Left kidney (tissue), 8 donors: ENCODE results near the gene ELANE. TPM values are rescaled to one million over a fixed set of nuclear protein-coding genes. Genes with fewer than 3 reads are reported as not detected.

ENCODE experiments used
- DNase-seq: peaks from one replicate; pipeline ENCODE4 v3.0.0-alpha.2; 2013
- long read RNA-seq, 8 donors: transcript quantifications; one replicate each; lab custom pipeline, GENCODE V29; 2026
- polyA plus RNA-seq: library from polyadenylated mRNA; unstranded; fragments of 120-200 nt; gene quantifications from one replicate; pipeline ENCODE4 v1.2.1, GENCODE V29; 2013; ENCODE audit not compliant: insufficient read length

The ELANE gene
- polyA plus RNA-seq: 0.20 TPM
- long read RNA-seq, donor 1: 0 reads
- long read RNA-seq, donor 2: 0 reads
- long read RNA-seq, donor 3: 0 reads
- long read RNA-seq, donor 4: 0 reads
- long read RNA-seq, donor 5: 0 reads
- long read RNA-seq, donor 6: 0 reads
- long read RNA-seq, donor 7, partial matches to known transcripts: 0 of 1 reads
- long read RNA-seq, donor 7, other reads (novel, unspliced or antisense): 0 of 1 reads
- long read RNA-seq, donor 8: 0 reads

DNA sequence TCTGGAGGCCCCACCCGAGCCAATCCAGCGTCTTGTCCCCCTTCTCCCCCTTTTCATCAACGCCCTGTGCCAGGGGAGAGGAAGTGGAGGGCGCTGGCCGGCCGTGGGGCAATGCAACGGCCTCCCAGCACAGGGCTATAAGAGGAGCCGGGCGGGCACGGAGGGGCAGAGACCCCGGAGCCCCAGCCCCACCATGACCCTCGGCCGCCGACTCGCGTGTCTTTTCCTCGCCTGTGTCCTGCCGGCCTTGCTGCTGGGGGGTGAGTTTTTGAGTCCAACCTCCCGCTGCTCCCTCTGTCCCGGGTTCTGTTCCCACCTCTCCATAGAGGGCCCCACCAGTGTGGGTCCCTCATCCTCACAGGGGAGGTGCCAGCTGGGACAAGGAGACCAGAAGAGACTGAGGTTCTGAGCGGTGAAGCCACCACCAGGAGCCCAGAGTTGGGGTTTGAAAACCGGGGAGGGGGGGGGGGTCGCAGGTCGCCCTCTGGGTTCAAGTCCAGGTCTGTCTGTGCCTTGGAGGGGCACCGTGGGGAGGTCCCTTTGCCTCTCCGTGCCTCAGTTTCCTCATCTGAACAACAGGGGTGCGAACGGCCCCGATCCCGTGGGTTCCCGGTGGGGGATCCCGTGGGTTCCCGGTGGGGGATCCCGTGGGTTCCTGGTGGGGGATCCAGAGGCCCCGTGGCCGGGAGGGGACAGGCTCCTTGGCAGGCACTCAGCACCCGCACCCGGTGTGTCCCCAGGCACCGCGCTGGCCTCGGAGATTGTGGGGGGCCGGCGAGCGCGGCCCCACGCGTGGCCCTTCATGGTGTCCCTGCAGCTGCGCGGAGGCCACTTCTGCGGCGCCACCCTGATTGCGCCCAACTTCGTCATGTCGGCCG is at the start of gene ELANE:
TSS of gene ELANE (plus strand) at position 168 of the 878 bp plus-strand sequence. CDS start at position 194, 26 bp downstream.
- DNase-seq: no peak

DNA sequence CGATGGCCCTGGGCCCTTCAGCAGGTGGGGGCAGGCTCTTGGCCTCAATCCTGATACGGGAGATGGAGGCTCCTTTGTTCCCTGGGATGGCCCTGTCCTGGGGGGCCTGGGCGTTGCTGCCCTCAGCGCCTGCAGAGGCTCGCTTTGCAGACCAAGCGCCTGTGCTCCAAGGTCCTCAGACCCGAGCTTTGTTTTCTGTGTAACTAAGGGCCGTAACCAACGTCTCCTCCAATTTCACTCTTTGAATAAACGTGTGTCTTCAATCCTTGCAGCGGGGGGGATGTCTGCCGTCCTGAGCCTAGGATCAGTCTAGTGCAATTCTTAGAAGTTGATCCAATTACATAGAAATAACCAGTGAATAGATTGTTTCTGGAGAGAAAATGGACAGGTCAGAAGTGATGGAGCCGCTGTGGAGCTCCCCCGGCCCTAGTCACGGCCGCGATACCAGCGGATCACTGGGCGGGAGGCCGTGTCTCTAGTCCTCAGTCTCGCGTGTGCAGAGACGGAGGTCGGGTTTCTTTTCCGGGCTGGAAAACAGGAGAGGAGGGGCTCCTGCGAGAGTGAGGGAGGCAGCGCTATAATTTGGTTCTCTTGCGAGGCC is 49.5 kb upstream of the ELANE start:
- no peak for DNase-seq

DNA sequence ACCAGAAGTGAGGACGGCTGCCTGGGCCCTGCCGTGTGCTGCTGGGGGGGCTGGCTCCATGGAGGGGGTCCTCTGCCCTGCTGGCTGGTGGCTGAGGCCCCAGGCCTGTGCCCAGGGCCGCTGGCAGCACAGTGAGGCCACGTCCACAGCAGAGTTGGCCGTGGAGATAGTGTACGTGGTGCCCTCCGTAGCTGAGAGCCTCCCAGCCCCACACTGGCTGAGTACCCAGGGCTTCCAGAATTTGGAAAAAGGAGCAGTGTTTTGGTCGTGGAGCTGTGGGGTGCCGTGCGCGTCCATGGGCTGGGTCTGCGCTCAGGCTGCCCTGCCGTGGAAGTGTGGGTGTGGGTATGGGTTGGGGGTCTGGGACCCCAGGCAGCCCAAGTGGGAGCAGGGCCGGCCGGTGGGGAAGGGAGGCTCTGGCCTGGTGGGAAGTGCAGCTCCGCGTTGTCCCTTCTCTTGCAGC is 49.0 kb upstream of the ELANE start:
- no peak for DNase-seq

DNA sequence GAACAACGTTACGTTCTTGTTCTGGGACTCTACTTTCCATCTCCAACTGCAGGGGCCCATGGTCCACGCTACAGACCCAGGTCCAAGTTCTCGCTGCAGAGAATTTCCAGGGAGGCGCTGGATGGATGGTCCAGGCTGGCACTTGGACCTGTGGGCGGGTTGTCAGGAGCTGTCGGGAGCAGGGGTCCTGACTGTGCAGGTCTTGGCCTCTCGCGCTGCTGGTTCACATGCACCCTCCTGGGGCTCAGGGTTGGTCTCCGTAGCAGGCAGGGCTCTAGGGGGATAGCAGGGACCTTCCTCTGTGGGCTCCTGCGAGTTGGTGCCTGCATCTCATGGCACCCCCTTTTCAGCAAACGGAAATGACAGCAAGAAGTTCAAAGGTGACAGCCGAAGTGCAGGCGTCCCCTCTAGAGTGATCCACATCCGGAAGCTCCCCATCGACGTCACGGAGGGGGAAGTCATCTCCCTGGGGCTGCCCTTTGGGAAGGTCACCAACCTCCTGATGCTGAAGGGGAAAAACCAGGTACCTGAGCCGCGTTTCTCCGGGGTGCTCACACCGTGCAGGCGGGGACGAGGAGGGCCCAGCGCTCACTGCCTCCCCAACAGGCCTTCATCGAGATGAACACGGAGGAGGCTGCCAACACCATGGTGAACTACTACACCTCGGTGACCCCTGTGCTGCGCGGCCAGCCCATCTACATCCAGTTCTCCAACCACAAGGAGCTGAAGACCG is 48.3 kb upstream of the ELANE start:
- DNase-seq: no peak

DNA sequence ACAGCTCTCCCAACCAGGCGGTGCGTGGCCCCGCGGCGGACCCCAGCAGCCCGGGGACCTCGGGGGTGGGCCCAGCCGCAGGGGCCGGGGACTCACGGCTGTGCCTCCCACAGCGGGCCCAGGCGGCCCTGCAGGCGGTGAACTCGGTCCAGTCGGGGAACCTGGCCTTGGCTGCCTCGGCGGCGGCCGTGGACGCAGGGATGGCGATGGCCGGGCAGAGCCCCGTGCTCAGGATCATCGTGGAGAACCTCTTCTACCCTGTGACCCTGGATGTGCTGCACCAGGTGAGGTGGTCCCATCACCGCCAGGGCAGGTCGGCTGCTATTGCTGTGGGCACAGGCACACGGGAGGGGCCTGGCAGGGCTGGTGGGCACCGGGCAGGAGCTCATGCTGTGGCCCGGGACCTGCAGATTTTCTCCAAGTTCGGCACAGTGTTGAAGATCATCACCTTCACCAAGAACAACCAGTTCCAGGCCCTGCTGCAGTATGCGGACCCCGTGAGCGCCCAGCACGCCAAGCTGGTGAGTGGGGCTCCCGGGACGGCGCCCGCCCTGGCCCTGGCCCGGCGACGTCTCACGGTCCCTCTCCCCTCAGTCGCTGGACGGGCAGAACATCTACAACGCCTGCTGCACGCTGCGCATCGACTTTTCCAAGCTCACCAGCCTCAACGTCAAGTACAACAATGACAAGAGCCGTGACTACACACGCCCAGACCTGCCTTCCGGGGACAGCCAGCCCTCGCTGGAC is 47.5 kb upstream of the ELANE start:
- DNase-seq: no peak

DNA sequence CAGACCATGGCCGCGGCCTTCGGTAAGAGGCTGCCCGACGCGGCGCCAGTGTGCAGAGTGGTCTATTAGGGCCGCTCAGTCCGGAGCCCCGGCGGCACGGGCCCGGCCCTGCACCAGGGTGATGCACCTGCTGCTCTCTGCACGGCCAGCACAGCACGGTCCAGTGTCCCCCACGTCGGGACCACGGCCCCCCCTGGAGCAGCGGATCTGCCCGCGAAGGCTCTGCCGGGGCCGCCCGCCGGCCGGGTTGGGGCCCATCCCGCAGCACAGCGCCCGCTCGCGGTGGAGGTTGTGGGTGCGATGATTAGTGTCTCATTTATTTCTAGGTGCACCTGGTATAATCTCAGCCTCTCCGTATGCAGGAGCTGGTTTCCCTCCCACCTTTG is 46.9 kb upstream of the ELANE start:
- no peak for DNase-seq

DNA sequence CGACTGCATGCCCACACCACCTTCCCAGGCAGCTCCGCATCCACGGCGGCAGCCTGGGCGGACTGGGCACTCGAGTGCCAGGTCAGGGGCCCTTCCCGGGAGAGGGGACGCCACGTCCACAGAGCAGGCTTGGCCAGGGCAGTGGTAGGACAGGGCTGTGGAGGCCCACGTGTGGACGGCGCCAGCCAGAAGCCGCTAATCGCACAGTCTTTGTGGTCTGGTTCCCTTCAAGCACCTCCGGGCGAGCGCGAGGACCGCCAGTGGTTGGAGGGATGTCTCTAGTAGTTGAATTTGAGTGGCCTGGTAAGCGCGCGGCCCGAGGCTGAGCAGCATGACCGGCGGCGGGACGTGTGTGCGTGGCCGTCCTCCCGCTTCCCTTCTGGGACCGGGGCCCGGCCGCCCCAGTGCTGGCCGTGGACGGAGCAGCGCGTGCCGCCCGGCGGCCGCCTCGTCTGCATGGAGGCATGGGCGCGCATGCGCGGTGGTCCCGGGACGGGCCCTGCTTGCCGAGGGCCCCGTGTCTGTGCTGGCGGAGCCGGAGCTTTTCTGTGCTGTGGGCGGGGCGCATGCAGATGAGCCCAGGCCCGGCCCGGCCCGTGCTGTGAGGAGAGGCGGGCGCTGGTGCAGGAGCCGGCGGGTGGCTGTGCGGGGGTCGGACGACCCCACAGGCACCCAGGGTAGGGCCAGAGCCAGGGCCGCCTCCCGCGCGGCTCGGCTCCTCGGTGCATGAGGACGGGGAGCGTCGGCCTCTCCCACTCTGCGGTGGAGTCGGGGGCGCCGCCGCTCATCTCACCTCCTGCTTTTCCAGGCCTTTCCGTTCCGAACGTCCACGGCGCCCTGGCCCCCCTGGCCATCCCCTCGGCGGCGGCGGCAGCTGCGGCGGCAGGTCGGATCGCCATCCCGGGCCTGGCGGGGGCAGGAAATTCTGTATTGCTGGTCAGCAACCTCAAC is 46.2 kb upstream of the ELANE start:
- DNase-seq: no peak

DNA sequence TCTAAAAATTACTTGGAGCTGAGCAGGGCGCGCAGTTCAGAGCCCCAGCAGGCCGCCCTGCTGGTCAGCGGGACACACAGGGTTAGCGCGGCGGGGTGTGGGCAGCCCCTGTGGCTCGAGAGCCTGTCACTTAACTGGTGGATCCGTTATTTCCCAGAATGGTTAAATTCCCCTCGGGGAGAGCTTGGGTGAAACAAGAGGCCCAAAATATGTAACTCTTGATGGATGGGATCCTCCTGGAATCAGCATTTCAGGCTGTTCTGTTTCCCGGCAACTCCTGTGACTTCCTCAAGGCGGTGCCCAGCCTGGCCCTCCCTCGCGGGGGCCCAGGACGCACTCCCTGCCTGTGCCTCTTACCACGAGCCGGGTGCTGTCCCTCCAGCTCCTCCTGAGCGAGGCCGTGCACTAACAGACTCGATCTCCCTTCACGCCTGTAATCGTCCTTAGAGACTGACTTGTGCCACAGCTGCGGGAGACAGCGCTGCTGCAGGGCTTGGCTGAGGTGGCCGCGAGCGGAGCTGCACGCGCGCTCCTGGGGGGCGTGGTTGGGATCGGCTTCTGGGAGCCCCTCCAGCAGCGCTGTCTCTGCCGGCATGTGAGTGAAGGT is 45.2 kb upstream of the ELANE start:
- DNase-seq: no peak

DNA sequence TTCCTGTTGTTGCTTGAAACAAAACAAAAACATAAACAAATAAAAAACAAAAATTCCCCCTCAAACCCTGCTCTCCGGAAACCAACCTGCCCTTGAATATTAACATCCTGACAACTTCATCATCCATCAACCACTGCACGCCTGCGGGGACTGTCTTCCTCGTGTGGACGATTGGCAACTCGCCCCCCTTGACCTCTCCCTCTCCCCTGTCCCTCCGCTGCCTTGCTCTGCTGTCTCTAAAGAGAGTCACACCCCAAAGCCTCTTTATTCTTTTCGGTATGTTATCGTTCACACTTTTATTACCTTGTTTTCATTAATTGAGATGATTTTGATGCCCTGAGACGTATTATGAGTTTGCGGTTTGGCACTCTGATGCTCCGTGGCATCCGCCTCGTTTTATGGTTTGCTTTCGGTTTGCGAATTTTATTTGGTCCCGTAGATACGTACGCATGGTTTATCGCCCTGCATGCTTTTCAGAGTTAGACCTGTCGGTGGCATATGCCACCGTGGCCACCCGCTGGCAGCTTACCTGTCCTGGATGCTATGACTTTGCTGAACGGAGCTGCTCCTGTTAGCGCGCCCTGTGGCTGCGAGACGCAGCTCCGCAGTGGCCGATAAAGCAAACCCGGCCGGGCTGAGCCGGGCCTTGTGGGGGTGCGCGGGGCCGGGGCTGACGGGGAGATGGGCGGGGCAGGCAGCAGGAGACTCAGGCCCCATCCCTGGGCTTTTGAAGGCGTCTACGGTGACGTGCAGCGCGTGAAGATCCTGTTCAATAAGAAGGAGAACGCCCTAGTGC is 44.3 kb upstream of the ELANE start:
- DNase-seq: no peak

DNA sequence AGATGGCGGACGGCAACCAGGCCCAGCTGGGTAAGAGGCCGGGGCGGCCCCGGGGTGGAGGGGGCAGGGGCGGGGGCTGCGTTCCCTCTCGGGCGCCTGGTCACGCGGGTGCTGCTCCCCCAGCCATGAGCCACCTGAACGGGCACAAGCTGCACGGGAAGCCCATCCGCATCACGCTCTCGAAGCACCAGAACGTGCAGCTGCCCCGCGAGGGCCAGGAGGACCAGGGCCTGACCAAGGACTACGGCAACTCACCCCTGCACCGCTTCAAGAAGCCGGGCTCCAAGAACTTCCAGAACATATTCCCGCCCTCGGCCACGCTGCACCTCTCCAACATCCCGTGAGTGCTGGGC is 43.7 kb upstream of the ELANE start:
- DNase-seq: no peak

DNA sequence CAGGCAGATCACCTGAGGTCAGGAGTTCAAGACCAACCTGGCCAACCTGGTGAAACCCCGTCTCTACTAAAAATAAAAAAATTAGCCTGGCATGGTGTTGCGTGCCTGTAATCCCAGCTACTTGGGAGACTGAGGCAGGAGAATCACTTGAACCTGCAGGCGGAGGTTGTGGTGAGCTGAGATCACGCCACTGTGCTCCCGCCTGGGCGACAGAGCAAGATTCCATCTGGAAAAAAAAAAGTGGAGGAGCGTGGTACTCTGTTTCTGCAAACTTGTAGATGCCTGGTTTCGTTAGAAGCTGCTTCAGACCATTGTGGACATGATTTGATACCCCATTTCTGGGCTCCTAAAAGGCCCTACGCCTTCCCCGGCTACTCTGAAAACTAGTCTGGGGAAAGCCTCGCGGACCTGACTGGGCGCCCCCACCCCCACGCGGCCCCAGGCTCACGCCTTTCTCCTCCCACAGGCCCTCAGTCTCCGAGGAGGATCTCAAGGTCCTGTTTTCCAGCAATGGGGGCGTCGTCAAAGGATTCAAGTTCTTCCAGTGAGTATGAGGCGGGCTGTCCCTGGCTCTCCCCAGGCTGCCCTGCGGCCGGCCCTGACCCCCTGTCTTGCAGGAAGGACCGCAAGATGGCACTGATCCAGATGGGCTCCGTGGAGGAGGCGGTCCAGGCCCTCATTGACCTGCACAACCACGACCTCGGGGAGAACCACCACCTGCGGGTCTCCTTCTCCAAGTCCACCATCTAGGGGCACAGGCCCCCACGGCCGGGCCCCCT is 41.8 kb upstream of the ELANE start:
- DNase-seq: no peak

DNA sequence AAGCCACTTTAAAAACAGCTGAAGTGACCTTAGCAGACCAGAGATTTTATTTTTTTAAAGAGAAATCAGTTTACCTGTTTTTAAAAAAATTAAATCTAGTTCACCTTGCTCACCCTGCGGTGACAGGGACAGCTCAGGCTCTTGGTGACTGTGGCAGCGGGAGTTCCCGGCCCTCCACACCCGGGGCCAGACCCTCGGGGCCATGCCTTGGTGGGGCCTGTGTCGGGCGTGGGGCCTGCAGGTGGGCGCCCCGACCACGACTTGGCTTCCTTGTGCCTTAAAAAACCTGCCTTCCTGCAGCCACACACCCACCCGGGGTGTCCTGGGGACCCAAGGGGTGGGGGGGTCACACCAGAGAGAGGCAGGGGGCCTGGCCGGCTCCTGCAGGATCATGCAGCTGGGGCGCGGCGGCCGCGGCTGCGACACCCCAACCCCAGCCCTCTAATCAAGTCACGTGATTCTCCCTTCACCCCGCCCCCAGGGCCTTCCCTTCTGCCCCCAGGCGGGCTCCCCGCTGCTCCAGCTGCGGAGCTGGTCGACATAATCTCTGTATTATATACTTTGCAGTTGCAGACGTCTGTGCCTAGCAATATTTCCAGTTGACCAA is 41.1 kb upstream of the ELANE start:
- no peak for DNase-seq

DNA sequence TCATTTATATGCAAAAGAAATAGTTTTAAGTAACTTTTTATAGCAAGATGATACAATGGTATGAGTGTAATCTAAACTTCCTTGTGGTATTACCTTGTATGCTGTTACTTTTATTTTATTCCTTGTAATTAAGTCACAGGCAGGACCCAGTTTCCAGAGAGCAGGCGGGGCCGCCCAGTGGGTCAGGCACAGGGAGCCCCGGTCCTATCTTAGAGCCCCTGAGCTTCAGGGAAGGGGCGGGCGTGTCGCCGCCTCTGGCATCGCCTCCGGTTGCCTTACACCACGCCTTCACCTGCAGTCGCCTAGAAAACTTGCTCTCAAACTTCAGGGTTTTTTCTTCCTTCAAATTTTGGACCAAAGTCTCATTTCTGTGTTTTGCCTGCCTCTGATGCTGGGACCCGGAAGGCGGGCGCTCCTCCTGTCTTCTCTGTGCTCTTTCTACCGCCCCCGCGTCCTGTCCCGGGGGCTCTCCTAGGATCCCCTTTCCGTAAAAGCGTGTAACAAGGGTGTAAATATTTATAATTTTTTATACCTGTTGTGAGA is 40.5 kb upstream of the ELANE start:
- no peak for DNase-seq

DNA sequence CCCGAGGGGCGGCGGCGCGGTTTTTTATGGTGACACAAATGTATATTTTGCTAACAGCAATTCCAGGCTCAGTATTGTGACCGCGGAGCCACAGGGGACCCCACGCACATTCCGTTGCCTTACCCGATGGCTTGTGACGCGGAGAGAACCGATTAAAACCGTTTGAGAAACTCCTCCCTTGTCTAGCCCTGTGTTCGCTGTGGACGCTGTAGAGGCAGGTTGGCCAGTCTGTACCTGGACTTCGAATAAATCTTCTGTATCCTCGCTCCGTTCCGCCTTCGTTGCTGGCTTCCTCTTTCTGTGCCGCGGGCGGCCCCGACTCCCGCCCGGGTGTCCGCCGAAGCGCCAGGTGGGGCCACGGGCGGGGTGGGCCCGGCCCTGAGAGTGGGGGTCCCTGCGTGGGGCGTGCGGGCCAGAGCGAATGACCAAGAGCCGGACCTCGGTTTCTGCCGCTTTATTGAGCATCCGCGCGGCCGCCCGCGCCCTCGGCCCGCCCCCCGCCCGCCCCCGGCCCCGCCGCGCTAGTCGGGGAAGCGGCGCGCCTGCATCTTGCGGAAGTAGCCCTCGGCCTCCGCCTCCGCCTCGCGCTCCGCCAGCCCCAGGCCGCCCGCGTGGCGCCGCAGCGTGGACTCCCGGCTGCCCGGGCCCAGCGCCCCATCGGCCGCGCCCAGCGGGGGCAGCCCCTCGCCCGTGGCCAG is 39.9 kb upstream of the ELANE start:
- DNase-seq: no peak

DNA sequence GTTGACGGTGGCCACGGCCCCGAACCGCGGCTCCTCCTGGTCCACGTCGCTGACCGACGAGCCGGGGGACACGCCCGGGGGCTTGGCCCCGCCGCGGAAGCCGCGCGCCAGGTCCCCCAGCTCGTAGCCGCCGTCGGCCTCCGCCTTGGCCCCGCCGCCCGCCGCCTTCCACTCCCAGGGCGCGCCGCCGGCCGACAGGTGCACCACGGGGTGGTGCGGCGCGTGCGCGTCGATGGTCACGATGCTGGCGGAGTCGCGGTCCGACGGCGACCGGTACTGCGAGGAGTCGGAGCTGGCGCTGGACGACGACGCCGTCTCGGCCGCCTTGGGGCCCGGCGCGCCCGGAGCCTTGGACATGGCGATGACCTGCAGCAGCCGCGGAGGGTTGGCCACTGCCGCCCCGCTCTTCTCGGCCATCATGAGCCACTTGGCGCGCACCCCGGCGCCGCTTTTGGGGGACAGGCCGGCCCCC is 39.3 kb upstream of the ELANE start:
- DNase-seq: no peak

DNA sequence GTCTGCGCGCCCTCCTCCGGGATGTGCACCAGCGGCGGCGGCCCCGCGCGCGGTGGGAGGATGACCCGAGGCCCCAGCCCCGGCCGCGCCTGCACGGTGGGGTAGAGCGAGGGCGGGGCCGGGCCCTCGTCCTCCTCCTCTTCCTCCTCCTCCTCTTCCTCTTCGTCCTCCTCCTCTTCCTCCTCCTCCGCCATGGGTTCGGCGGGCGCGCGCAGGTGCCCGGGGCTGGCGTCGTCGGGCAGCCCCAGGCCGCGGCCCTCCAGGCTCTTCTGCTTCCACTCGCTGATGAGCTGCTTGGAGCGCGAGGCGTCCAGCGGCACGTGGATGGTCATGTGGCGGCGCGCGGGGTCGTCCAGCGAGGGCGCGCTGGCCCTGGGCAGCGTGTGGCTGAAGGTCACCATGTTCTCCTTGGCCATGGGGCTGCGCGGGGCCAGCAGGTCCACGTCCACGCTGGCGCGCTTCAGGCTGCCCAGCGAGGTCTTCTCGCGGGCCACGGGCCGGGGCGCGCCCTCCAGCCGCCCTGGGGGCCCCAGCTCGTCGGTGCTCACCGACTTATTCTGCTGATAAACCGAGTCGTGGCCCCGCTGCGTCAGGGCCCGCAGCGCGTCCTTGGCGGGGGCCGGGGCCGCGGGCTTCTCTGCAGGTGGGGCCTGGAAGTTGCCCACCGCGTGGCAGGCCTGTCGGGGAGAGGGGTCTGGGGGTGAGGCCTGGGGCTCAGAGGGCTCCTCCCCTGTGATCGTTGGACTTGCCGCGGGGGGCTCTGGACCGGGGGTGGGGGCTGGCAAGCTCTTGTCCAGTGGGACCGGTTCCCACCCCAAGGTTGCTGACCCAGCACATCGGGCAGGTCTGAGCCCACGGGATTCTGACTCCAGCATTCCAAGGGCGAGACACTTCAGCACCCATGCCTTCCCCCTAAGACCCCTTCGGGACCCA is 38.6 kb upstream of the ELANE start:
- DNase-seq: no peak
